HG03439 (cell line): ENCODE results near the gene LRRC8D.

Source experiments
- ATAC-seq: cut with Tn5 transposase; IDR thresholded peaks from one replicate; pipeline ENCODE4 v1.9.1; 2021; ENCODE audit warnings: mild to moderate bottlenecking, moderate library complexity; ENCODE audit not compliant: unreplicated experiment

Gene LRRC8D

DNA sequence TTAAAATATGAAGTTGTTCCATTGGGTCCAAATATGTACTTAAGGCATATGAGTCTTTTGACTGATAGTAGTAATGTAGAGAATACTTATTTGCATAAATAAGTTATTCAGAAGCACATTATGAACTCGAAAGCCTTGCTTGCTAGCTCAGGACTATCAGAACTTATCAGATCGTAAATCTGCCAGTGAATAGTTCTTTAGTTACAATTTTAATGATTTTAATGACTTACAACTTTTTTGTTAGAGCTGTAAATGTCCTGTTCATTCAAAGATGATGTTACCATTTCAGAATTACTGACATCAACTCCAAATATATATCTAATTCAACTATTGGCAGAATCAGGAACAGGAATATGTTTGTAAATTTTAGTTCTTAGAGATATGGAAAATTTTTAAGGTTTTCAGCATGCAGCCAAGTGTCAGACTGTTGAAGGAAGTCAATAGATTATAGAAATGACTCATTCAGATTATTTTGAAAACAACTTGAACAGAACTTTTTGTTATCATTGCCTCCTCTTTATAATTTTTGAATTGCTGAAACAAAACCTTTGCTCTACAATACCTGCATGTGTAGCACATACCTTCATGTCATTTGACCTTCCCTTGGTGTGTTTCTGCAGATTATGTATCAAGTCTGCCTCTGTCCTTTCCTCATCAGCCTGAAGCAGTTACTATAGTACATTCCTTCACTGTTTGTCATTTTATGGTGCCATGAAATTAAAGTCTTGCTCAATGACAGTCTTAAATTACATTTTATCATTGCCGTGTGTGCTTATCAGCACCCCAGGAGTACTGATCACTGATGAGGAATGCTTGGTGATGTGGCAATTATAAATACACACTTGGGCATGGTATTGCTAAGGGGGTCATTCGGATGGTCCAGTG is 44.9 kb downstream of the LRRC8D start:
- no peak for ATAC-seq

DNA sequence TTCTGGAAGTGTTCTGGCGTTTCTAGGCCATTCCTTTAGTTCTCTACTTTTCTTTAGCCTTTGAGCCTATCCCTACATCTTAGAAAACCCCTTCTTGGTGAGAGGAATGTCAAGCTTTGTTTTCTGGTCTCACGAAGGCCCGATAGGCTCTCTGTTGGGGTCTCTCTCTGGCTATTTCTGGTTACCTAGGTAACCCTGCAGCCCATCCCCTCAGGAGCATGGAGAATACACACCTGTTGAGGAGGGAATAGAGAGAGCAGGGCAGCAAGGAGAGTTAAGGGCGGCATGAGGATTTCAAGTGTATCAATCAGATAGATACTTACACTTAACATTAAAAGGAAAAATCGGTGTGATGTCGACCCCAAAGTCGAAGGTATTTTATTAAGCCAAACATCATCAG is 45.7 kb downstream of the LRRC8D start:
- no peak for ATAC-seq

DNA sequence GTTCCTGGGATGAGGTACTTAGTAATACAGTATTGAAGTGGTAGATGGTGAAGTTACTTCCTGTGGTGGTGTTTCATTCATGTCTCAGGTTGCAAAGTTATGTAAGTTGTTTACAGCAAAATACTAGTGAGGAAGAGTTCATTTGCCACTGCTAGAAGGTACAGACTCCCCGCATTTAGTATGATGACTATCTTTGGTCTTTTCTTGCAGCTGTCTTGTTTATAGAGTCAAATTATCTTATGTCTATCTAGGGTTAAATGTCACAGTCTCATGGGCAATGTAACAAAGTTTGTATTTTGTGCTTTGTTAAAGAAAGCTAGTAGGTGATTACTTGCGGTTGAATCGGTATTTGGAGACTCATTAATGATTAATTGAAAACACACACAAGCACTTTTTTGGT is 50.2 kb downstream of the LRRC8D start:
- ATAC-seq: no peak

DNA sequence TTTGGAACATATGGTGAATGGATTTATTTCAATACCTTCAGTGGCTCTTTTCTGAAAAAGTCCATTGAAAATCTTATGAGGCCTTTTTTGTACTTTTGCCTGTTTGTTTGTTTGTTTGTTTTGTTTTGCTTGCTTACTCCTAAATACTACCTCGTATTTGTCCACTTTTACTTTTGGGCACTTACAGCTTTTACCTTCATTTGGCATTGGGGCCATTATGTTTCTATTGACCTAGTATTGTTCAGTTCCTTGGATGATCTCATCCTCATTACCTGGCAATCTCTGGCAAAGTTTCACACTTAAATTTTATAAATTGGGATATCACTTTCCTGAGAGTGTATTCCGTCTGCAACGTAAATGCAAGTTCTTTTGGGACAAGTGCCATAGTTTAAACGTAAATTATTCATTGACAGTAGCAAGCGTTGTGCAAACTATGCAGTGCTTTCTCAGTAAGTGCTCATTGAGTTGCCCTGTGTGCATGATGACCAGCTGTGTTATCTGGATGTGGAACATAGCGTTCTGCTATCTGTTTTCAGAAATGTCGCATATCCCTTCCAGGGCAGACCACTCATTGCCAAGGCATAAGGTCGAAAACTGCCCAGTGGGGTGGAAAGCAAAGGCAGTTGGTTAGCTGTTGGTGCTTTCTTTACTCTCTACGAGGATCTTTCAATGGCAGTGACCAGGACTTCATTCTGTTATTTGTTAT is 51.1 kb downstream of the LRRC8D start:
- ATAC-seq: no peak

DNA sequence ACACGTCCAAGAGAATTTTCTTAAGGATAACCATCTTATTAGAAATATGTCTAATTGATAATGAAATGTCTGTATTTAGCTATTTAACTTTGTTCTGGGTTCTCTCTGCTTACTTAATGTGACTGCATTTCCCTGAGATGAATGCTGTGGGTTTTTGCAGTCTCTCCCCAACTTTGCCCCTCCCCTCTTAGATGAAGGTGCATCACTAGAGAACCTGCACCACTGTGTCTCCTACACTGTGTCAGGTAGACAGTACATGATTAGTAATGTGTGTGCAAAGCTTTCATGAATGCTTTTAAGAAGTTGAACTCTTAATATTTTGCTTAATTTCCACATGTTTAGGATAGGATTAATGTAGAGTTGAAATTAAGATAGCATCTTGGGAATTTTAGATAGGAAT is 51.7 kb downstream of the LRRC8D start:
- ATAC-seq: no peak

DNA sequence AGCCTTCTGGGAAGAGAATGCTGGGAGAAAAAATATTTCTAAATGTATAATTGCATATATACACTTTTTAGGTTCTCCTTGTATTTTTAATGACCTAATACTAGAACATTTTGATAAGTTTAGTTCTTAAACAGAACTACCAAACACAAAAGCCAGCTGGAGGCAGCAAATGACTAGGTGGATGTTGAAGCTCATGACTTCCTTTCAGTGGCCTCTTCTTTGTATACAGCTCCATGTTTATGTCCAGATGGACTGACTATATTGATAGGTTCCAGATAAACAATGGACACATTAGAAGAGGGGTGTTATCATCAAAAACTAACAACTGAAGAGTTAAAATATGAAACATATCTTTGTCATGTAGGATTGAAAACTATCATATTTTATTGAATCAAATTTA is 52.5 kb downstream of the LRRC8D start:
- ATAC-seq: no peak

DNA sequence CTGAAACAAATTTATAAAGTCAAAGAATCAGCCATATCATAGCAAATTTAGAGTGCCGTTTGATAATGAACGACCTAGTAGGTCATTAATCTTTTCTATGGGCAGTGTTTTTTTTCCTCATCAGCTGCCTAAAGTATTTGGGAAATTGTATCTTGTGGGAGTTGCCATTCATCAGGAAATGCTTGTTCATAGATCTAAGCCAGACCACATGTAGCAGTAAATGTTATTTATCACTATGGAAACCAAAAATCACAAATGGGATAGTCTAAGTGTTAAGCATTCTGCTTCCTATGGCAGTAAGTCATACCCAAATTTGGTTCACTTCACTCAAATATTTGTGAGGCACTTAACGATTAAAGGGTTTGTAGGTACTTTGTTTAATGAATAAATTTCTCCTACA is 52.9 kb downstream of the LRRC8D start:
- ATAC-seq: no peak

DNA sequence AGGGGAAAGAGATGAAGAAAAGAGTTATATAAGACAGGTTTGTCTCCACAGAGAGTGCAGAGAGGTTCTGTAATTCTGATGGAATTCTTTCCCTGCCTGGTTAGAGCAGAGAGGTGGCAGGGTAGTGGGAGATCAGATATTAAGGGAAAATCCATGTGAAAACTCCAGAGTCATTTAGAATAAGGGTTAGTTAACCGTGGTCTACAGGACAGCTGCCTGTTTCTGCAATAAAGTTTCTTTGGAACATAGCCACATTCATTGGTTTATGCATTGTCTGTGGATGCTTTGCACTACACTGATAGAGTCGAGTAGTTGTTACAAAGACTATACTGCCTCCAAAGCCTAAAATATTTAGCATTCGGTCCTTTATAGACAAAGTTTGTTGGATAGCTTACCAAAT is 55.6 kb downstream of the LRRC8D start:
- no peak for ATAC-seq

DNA sequence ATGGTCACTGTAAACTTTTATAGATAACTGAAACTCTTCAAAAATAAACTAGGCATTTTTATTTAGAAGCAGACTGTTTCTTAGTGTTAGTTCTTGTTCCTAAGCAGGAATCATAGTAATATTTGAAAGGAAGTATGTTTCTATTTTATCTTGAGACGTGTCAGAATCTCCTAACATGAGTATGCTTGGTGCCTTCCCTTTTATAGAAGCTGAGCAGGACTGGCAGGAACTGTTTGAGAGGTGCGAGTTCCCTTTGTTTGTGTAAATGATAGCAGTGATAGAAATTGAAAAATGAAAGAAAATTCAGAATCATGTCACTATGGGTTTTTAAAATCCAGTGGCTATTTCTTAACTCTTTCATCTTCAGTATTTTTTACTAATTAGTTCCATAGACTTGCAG is 56.9 kb downstream of the LRRC8D start:
- ATAC-seq: no peak

DNA sequence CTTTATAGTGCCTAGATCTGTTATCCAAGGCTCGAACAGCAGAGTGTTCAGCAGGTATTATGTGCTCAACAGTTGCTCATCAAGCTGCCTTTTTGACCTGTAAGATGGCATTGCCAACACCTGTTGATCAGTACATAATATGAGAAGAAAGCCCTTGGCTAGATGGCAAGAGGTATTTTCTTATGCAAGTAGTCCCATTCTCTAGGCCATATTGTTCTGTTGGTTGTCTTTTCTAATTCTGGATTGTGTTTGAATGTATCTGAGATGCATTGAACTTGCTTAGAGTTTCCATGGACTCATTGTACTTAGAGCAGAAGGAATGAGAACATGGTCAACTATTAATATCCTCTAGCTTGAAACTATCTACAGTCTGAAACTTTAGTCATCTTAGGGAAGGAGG is 57.4 kb downstream of the LRRC8D start:
- no peak for ATAC-seq

DNA sequence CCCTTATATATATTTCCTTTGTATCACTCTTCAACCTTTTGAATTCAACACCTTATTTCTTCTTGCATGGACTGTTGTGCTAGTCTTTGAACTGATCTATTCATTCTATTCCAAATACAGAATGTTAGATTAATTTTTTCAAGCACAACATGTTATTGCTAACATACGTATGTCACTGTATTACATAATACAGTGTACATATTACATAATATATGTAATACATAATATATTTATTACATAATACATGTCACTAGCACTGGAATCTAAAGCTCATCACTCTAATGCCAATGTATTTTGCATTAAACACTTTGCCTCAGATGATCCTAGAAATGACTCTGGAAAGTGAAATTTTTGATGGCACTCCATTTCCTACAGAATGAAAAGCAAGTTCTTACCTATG is 59.8 kb downstream of the LRRC8D start:
- no peak for ATAC-seq

DNA sequence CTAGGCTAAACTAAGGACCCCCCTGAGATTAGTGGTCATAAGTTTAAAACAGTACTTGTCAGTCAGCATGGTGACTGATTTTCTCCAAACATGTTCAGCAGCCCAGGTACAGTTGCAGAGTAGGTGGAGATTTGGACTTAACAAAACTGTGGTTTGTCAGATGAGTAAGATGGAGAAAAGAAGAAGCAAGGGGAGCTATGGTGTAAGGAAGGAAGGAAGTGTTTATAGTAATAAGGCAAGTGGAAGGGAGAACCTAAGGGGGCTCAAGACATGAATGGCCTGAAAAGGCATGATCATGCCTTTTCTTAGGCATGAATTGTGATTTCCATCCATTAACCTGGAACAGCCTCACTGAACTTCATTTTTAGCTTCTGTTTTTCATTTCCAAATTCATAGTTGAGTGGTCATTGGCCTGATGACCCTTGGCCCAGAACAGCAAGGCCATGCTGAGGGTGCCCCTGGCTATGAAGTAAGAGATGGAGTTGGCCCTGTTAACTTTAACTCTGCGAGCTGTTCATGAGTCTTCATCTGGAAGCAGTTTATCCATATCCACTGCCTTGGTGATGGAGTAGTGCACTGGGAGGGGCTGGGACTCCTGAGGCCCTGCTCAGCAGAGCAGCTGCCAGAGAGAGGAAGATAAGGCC is 60.7 kb downstream of the LRRC8D start:
- no peak for ATAC-seq

DNA sequence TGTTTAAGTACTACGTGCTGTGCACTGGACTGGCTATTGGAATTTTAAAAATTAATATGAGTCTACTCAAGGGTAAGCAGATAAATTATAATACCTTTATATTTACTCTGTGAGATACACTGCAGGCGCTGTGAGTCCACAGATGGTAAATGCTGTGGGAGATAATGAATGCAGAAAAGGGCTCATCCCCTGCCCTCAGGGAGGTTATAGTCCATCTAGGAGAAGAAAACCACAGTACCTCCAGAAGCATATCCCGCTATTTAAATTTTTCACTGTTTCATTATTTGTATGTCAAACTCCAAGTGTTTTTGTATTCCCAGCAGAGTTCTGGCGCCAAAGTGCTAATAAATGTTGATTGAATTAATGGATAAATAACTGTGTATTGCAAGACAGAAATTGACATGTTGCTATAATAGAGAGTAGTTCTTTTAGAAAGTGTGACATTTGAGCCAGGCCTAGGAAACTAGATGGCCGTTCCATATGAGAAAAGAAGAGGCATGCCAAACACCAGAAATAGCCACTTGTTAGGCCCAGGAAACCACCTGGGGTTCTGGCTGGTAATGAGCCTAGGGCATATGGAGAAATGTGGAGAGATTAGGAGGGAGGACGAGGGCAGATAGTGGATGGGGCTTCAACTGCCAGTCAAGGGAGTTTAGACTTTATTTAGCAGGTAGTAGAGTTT is 61.7 kb downstream of the LRRC8D start:
- ATAC-seq: no peak

DNA sequence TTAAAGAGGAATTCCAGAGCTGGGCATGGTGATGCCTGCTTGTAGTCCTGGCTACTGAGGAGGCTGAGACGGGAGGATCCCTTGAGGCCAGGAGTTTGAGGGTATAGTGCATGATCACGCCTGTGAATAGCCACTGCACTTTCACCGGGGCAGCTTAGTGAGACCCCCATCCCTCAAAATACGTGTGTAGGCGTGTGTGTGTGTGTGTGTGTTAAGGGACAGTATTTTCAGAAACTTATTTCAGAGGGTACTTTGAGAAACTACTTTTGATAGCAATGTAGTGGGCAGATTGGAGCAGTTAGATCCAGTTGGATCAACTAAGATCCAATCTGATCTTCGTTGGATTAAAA is 62.2 kb downstream of the LRRC8D start:
- no peak for ATAC-seq

DNA sequence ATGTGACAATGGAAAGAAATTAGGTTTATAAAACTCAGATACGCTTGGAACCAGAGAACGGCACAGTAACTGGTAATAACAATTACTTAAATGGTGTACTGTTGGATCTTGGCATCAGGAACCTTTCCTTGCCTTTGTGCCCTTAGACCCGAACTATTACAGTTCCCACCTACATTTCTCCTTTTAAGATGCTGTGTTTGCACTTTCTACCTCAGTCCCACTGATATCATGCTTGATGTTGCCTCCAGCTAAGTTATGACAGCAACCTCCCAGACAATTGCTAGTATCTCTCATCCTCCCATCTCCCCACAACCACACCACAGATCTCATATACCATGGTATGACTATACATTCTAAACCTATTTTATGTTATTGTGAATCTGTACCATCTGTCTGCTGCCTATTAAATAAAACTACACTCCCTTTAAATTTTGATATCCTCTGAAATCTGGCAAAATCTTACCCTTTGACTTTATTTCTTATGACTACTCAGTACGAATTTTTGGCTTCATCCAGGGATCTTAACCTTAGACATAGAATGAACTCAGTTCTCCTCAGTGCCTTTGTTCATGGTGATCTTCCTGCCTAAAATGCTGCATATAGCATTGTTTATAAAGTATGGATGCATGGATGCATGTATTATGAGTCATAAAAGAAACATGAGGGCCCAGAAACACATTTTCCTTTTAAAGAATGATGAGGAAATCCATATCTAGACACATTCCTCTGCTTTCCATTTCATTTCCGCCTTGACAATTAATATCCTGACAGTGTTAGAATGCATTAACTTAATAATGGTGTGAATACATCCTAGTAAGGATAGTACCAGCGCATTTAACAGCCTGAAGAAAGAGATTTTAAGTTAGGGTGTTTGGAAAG is 64.1 kb downstream of the LRRC8D start:
- no peak for ATAC-seq

DNA sequence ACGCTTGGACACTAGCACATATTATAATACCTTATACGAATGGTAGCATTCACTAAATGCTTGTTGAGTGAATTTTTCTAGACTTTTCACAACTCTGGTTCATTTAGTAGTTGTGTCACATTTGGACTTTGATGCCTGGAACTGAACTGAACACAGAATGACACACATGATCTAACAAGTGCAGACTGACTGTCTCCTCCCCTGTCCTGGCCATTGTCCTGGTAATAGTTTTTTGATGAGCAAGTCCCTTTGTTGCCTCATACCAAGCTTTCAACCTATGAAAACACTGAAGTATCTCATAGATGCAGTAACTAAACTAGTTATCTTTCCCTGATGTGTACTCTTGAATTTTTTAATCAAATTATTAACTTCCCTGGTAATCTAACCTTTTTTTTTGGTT is 66.4 kb downstream of the LRRC8D start:
- no peak for ATAC-seq

DNA sequence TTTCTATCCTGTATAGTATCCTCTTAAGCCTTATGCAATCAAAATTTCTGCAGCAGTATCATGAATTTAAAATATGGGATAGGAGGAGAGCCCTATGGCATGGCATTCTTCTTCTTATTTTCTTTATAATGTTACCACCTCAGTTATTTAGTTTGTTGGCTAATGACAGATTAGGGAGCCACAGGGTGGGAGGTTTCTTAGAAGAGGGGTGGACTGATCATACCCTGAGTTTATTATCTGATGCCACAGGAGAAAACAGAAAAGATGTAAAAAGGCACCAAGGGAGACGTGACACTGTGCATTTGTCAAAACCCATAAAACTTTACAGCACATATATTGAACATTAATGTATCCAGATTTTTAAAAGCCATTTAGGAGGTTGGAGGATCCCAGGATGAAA is 66.9 kb downstream of the LRRC8D start:
- ATAC-seq: no peak

DNA sequence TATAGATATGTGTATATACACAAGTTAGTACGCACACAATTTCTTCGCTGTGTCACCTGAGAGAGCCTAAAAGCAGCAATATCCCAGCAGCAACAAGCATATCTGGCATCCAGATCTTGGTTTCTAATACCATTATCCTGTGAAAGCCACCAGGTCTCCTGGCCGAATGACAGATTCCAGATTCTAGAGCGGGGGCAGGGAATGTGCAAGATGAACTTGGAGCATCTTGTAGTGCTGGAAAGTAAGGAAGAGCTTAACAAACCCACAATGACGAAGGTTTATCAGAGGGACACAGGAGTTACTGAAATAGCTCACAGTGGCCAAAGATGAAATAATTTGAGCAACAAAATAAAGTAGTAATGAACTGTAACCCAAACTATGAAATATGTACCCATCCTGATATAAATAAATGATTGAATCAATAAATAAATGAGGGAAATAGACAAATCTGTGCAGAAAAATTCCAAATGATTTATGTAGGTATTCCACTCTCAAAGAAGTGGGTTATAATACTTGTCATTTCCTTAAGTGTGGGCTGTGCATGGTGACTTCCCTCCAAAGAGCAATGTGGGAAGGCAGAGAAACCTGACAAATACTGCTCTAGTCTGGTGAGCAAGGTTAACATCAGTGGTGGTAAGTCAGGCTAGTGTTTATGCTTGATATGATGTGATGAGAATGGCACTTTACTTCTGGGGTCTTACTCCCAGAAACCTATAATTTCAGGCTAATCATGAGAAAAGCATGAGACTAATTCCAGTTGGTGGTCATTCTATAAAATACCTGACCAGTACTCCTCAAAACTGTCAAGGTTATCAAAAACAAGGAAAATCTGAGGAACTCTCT is 67.9 kb downstream of the LRRC8D start:
- no peak for ATAC-seq

DNA sequence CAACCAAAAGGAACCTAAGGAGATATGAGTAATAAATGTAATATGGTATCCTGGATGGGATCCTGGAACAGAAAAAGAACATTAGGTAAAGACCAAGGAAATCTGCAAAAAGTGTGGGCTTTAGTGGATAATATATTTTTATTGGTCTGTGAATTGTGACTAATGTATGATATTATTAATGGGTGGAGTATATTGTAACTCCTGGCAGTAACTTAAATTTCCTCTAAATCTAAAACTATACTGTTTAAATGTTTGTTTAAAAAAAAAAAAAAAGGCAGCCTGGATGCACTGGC is 68.4 kb downstream of the LRRC8D start:
- ATAC-seq: no peak
